K562 (cell line): Measurements from ENCODE around the gene CELA3A. TPM values are rescaled to one million over a fixed set of nuclear protein-coding genes. Genes with fewer than 3 reads are reported as not detected.

Source experiments
- ARHGAP35 ChIP-seq: fragments of 450-650 bp; IDR thresholded peaks from 2 replicates; pipeline ENCODE4 v1.6.1; 2018; ENCODE audit not compliant: partially characterized antibody
- ARID1B ChIP-seq: fragments of 450-650 bp; IDR thresholded peaks from 2 replicates; pipeline ENCODE4 v1.6.1; 2016; ENCODE audit warnings: antibody characterized with exemption, mild to moderate bottlenecking, inconsistent platforms
- BRCA1 ChIP-seq, 2 experiments: fragments of 450-650 bp in 1 of 2; sonication (generic) in 1 of 2; formaldehyde crosslinking in 1 of 2; IDR thresholded peaks; 2 replicates each; pipeline versions ENCODE4 v1.5.0 to v1.6.1; 2017 to 2020; ENCODE audit warnings: mild to moderate bottlenecking in 1 of 2, missing genetic modification reagents in 1 of 2
- CBX2 ChIP-seq: fragments of 200-600 bp; sonication (generic); IDR thresholded peaks from one replicate; pipeline ENCODE4 v1.6.1; 2012; ENCODE audit warnings: mild to moderate bottlenecking, low read length, inconsistent platforms; ENCODE audit not compliant: insufficient read depth, poor library complexity, severe bottlenecking
- CXXC5 ChIP-seq: fragments of 250-450 bp; sonication (Bioruptor Pico); IDR thresholded peaks from 2 replicates; pipeline ENCODE4 v1.8.0; 2022; ENCODE audit warnings: inconsistent platforms, mild to moderate bottlenecking, moderate library complexity
- ELF1 ChIP-seq: fragments of 200-800 bp; sonication (Bioruptor generic); IDR thresholded peaks from 2 replicates; pipeline ENCODE4 v1.6.1; 2016; ENCODE audit warnings: missing genetic modification characterization, missing compliant biosample characterization
- ETS1 ChIP-seq: conservative IDR thresholded peaks from 2 replicates; pipeline ENCODE4 v1.6.1; 2011; ENCODE audit warnings: low read depth, mild to moderate bottlenecking, low read length; ENCODE audit not compliant: control insufficient read depth
- HNRNPH1 ChIP-seq: fragments of 200-400 bp; formaldehyde crosslinking; optimal IDR thresholded peaks from 2 replicates; pipeline ENCODE3; 2017; ENCODE audit warnings: low read depth, mild to moderate bottlenecking, low read length, moderate library complexity
- JUNB ChIP-seq: fragments of 450-650 bp; formaldehyde crosslinking; conservative IDR thresholded peaks from 2 replicates; pipeline ENCODE4 v1.4.0; 2020; ENCODE audit warnings: mild to moderate bottlenecking
- KAT2B ChIP-seq: IDR thresholded peaks from one replicate; pipeline ENCODE4 v1.6.1; 2012; ENCODE audit warnings: low read depth, mild to moderate bottlenecking, control low read depth, inconsistent platforms, low read length, moderate library complexity
- KDM4B ChIP-seq, 2 experiments: fragments of 450-650 bp in 1 of 2; sonication (generic) in 1 of 2; IDR thresholded peaks; 2 replicates each; pipeline ENCODE4 v1.6.1; 2016 to 2017; ENCODE audit warnings: borderline replicate concordance in 2 of 2, antibody characterized with exemption in 1 of 2, low read depth in 1 of 2, mild to moderate bottlenecking in 1 of 2
- MAFK ChIP-seq: IDR thresholded peaks from 2 replicates; pipeline ENCODE4 v1.6.1; 2011; ENCODE audit warnings: low read length, improper control_type of control experiment
- NCOA2 ChIP-seq, 2 experiments: fragments of 450-650 bp; IDR thresholded peaks; 2 replicates each; pipeline ENCODE4 v1.6.1; 2018; ENCODE audit warnings: mild to moderate bottlenecking in 2 of 2, moderate library complexity in 1 of 2; ENCODE audit not compliant: partially characterized antibody in 2 of 2
- NR2C1 ChIP-seq, 2 experiments: fragments of 450-650 bp; IDR thresholded peaks; 2 replicates each; pipeline ENCODE4 v1.6.1; 2017; ENCODE audit warnings: mild to moderate bottlenecking in 2 of 2, antibody characterized with exemption in 1 of 2, inconsistent platforms in 1 of 2, missing compliant biosample characterization in 1 of 2, missing genetic modification characterization in 1 of 2
- NR2C2 ChIP-seq, 2 experiments: fragments of 200-800 bp in 1 of 2; sonication (Bioruptor generic) in 1 of 2; sonication (generic) in 1 of 2; formaldehyde crosslinking in 1 of 2; IDR thresholded peaks; 2 replicates each; pipeline versions ENCODE4 v1.6.1 to v1.8.0; 2016 to 2022; ENCODE audit warnings: mild to moderate bottlenecking in 1 of 2, missing compliant biosample characterization in 1 of 2, missing genetic modification characterization in 1 of 2, missing genetic modification reagents in 1 of 2
- NR3C1 ChIP-seq: sonication (generic); formaldehyde crosslinking; IDR thresholded peaks from 2 replicates; pipeline ENCODE4 v1.8.1; 2022; ENCODE audit warnings: missing genetic modification reagents
- POLR3G ChIP-seq: IDR thresholded peaks from 2 replicates; pipeline ENCODE4 v1.6.1; 2011; ENCODE audit not compliant: insufficient read length, insufficient replicate concordance; ENCODE audit errors: extremely low read depth
- PRMT5 ChIP-seq: sonication (generic); formaldehyde crosslinking; IDR thresholded peaks from 2 replicates; pipeline ENCODE4 v1.5.0; 2020; ENCODE audit warnings: missing genetic modification reagents
- RBM39 ChIP-seq: fragments of 200-400 bp; formaldehyde crosslinking; optimal IDR thresholded peaks from 2 replicates; pipeline ENCODE3; 2018; ENCODE audit warnings: low read depth, low read length
- RNF2 ChIP-seq: sonication (generic); IDR thresholded peaks from 2 replicates; pipeline ENCODE4 v1.6.1; 2016
- SMARCA5 ChIP-seq: fragments of 450-650 bp; IDR thresholded peaks from 2 replicates; pipeline ENCODE4 v1.6.1; 2016
- SRSF7 ChIP-seq: fragments of 200-400 bp; formaldehyde crosslinking; optimal IDR thresholded peaks from 2 replicates; pipeline ENCODE3; 2017; ENCODE audit warnings: mild to moderate bottlenecking, low read depth, low read length
- TSC22D4 ChIP-seq: fragments of 450-650 bp; IDR thresholded peaks from 2 replicates; pipeline ENCODE4 v1.6.1; 2016; ENCODE audit warnings: missing genetic modification characterization, missing biosample characterization, control low read depth
- U2AF2 ChIP-seq: fragments of 200-400 bp; formaldehyde crosslinking; optimal IDR thresholded peaks from 2 replicates; pipeline ENCODE3; 2017; ENCODE audit warnings: low read depth, mild to moderate bottlenecking, low read length
- ZFPM2 ChIP-seq: fragments of 250-450 bp; sonication (Bioruptor Pico); IDR thresholded peaks from 2 replicates; pipeline ENCODE4 v1.5.1; 2022; ENCODE audit warnings: mild to moderate bottlenecking
- polyA plus RNA-seq, 8 experiments: library from polyadenylated mRNA; depleted of rRNA in 4 of 8; stranded (reverse) in 5 of 8; unstranded in 3 of 8; fragments of >200 nt; fragmentation: Nextera tagmentation in 2 of 8; fragmentation: Illumina TruSeq in 1 of 8; extraction: Ambion mirVana in 2 of 8; extraction: Trizol in 1 of 8; gene quantifications; 2 replicates each; pipeline versions ENCODE4 v1.2.1 to v1.2.3, GENCODE V29; 2011 to 2014; ENCODE audit warnings: inconsistent platforms in 1 of 8, missing spikeins in 1 of 8
- total RNA-seq, 7 experiments: library from RNA; depleted of rRNA in 6 of 7; stranded (reverse); fragments of >200 nt in 6 of 7; fragmentation: Illumina TruSeq in 2 of 7; extraction: Trizol in 2 of 7; gene quantifications; 2 replicates each; pipeline versions ENCODE4 v1.2.1 to v1.2.3, GENCODE V29; 2011 to 2021; ENCODE audit warnings: low replicate concordance in 1 of 7
- TF ChIP-seq, protein P1 (sequence below): fragments of 250-450 bp; sonication (Bioruptor Pico); IDR thresholded peaks from 2 replicates; pipeline ENCODE4 v1.9.0; 2021; ENCODE audit warnings: mild to moderate bottlenecking, inconsistent platforms

CELA3A gene
- total and polyA plus RNA-seq, 9 of the 15 experiments (the other 6 are each of a cell fraction or from before 2014, with no cell fraction given) = 5.4 TPM; not detected in 8

GRCh38 chr1:22025368-22026155, 24.1 kb downstream of the CELA3A start (continued):
- TF ChIP-seq, protein P1, sequence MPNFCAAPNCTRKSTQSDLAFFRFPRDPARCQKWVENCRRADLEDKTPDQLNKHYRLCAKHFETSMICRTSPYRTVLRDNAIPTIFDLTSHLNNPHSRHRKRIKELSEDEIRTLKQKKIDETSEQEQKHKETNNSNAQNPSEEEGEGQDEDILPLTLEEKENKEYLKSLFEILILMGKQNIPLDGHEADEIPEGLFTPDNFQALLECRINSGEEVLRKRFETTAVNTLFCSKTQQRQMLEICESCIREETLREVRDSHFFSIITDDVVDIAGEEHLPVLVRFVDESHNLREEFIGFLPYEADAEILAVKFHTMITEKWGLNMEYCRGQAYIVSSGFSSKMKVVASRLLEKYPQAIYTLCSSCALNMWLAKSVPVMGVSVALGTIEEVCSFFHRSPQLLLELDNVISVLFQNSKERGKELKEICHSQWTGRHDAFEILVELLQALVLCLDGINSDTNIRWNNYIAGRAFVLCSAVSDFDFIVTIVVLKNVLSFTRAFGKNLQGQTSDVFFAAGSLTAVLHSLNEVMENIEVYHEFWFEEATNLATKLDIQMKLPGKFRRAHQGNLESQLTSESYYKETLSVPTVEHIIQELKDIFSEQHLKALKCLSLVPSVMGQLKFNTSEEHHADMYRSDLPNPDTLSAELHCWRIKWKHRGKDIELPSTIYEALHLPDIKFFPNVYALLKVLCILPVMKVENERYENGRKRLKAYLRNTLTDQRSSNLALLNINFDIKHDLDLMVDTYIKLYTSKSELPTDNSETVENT (CRISPR knock-in tag) = peak; percentile 57; the same call in 1 of the 2 replicates
- TF ChIP-seq HNRNPH1 = no peak
- no peak for TF ChIP-seq TSC22D4 (tag)
- TF ChIP-seq ARHGAP35 = no peak
- no peak for TF ChIP-seq JUNB (CRISPR knock-in tag)
- TF ChIP-seq ZFPM2 (CRISPR knock-in tag) = no peak; the same call in 1 of the 2 replicates
- peak; percentile 83 for TF ChIP-seq NR2C2 (CRISPR knock-in tag; IDR thresholded peaks at IDR 0.05)
- peak; percentile 95 for TF ChIP-seq NR2C2 (tag; IDR thresholded peaks at IDR 0.05)
- TF ChIP-seq NR3C1 (CRISPR knock-in tag) = no peak
- no peak for TF ChIP-seq BRCA1 (IDR thresholded peaks at IDR 0.05)
- no peak for TF ChIP-seq BRCA1 (CRISPR knock-in tag; IDR thresholded peaks at IDR 0.05)
- TF ChIP-seq PRMT5 (CRISPR knock-in tag) = no peak
- no peak for TF ChIP-seq U2AF2
- peak; percentile 27 for TF ChIP-seq KAT2B
- TF ChIP-seq CXXC5 (CRISPR knock-in tag) = peak; percentile 59; the same call in 1 of the 2 replicates
- TF ChIP-seq KDM4B (IDR thresholded peaks at IDR 0.05; ENCODE audit: borderline replicate concordance in 2 of 2, low read depth in 1 of 2) = peak in 1 of 2 experiments; percentile 92; a peak in 1 of 4 replicates
- TF ChIP-seq ARID1B = peak; percentile 90
- no peak for TF ChIP-seq NCOA2 (IDR thresholded peaks at IDR 0.05; ENCODE audit: partially characterized antibody in 2 of 2)
- no peak for TF ChIP-seq SRSF7
- no peak for TF ChIP-seq POLR3G
- no peak for TF ChIP-seq SMARCA5
- TF ChIP-seq RBM39 = no peak
- 0 out of 2 replicates have a peak, but pooled peaks have one; percentile 46 for TF ChIP-seq NR2C1 (IDR thresholded peaks at IDR 0.05)
- TF ChIP-seq NR2C1 (tag; IDR thresholded peaks at IDR 0.05) = peak; percentile 65
- TF ChIP-seq RNF2 = peak; percentile 73; the same call in 1 of the 2 replicates
- peak; percentile 94 for TF ChIP-seq ELF1 (tag)
- no peak for TF ChIP-seq CBX2
- TF ChIP-seq ETS1 = no peak
- peak; percentile 43; the same call in 1 of the 2 replicates for TF ChIP-seq MAFK
